Stimulated activated CD4-positive, alpha-beta T cell treated with anti-CD3 and anti-CD28 coated beads, TNF-alpha, amount 100 ng/mL, for 4 hours (primary cell): ENCODE data around the gene CCNT1.
"Not testable (repeated sequence)": the region's sequence is repeated elsewhere in the genome, so short reads cannot be mapped to it uniquely, and the experiment has no call there.

Experiments
- DNase-seq, 3 experiments: peaks; one replicate each; pipeline ENCODE4 v3.0.0-alpha.2; 2020; ENCODE audit warnings: low read depth in 3 of 3

The CCNT1 gene

GRCh38 chr12:48691826-48692487, 24.6 kb downstream of the CCNT1 start:
- DNase-seq = no peak

DNA sequence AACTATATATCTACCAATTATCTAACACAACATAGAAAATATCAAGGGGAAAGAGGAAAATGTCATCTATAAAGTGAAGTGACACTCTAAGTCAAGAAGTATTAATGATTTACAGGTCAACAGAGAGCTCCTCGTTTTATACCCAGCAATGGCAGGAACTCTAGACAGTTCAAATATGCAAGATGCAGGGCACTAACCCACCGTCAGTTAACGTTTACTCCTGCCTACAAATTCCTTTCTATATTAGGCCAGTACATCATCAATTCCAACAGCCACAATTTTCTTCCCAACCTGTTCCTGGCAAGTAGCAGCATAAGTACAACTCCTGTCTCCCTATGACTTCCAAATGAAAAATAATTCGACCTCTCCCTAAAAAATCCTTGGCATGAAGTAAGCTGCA, 25.5 kb downstream of the CCNT1 start:
- no peak for DNase-seq

GRCh38 chr12:48690436-48690835, 26.1 kb downstream of the CCNT1 start:
- DNase-seq = no peak

- no peak for DNase-seq
These were observed 27.7 kb downstream of the CCNT1 start for GRCh38 chr12:48688836-48689235.

GRCh38 chr12:48687592-48687991, 28.9 kb downstream of the CCNT1 start:
- DNase-seq = no peak

- no peak for DNase-seq
These were observed 29.7 kb downstream of the CCNT1 start for GRCh38 chr12:48686615-48687334.

GRCh38 chr12:48686037-48686595, 30.4 kb downstream of the CCNT1 start:
- DNase-seq = no peak

DNA sequence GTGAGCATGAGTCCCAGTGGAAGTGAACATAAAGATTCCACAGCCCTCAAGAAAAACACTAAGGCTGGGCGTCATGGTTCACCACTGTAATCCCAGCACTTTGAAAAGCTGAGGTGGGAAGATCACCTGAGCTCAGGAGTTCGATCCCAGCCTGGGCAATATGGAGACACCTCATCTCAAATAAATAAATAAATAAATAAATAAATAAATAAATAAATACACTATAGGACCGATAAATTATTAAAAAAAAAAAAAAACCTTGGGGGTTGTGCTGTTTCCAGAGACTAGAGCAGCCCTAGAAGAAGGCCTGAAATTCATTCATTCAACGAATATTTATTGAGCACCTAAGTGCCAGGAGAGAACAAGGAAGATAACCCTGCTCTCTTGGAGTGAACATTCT, 33.0 kb downstream of the CCNT1 start:
- no peak for DNase-seq

- DNase-seq = no peak
These were observed 33.6 kb downstream of the CCNT1 start for GRCh38 chr12:48682927-48683326.

DNA sequence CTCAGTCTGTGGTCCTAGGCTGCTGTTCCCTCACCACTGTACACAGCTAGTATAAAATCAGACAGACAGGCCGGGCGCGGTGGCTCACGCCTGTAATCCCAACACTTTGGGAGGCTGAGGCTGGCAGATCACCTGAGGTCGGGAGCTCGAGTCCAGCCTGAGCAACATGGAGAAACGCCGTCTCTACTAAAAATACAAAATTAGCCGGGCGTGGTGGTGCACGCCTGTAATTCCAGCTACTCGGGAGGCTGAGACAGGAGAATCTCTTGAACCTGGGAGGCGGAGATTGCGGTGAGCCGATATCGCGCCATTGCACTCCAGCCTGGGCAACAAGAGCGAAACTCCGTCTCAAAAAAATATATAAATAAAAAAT, 34.0 kb downstream of the CCNT1 start:
- not testable (repeated sequence) for DNase-seq

GRCh38 chr12:48681710-48682532, 34.6 kb downstream of the CCNT1 start, which contains the start of gene KANSL2:
TSS of gene KANSL2 (minus strand) at chr12:48682238. CDS start at chr12:48681632, 606 bp downstream.
- peak; percentile 88 to 96 (median 93) for DNase-seq

- DNase-seq = no peak
These were observed 35.2 kb downstream of the CCNT1 start for GRCh38 chr12:48681399-48681709.

DNA sequence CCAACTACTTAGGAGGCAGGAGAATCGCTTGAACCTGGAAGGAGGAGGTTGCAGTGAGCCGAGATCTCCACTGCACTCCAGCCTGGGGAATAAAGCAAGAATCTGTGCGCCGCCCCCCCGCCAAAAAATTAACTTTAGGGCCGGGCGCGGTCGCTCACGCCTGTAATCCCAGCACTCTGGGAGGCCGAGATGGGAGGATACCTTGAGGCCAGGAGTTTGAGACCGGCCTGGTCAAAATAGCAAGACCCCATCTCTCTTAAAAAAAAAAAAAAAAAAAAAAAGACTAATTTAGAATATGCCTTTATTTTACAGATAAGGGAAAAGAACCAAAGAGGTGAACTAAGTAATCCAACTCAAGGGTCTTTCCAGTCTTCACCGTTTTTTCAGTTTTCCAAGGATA, 35.6 kb downstream of the CCNT1 start:
- DNase-seq = no peak

- no peak for DNase-seq
These were observed 37.8 kb downstream of the CCNT1 start for GRCh38 chr12:48678551-48679185.

DNA sequence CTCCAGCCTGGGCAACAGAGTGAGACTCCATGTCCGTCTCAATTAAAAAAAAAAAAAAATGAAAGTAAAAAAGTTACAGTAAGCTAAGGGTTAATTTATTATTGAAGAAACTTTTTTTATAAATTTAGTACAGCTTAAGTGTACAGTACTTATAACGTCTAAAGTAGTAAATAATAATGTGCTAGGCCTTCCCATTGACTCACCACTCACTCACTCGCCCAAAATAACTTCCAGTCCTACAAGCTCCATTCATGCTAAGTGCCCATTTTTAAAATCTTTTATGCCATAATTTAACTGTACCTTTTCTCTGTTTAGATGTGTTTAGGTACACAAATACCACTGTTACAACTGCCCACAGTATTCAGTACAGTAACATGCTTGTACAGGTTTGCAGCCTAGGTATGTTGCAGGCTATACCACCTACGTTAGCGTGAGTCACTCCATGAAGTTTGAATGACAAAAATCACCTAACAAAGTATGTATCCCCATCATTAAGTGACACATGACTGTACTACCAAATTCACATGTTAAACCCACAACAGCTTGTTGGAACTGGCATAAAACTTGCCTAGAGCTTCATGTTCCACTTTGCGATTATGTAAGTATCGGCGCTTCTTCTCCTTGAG, 45.2 kb downstream of the CCNT1 start:
- DNase-seq = no peak

DNA sequence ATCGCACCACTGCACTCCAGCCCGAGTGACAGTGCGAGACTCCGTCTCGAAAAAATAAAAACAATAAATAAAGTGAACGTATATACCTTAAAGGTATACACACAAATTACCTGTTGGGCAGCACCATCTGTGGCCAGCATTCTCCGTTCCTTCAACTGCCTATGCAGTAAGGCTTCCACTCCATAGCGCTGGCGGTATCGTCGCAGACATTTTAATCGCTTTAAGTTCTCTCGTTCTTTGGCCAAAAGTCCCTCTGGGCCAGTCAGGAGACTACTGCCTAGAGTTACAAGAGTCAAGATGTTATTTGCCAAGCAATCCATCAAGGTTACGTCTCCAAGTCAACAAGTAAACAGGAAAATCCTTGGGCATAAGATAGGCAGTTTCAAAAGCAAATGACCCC, 47.5 kb downstream of the CCNT1 start:
- DNase-seq = no peak

DNA sequence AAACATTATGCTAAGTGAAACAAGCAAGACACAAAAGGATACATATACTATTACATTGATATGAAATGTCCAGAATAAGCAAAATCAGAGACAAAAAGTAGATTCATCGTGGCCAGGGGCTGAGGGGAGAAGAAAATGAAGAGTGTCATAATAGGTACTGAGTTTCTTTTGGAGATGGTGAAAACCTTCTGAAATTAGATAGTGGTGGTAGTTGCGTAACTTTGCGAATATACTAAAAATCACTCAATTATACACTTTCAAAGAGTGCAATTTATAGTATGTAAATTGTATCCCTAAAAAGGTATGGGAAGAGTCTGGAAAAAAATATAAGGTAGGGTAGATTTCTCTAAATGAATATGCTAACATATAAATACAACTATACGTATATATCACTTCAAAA, 56.6 kb downstream of the CCNT1 start:
- DNase-seq = no peak

GRCh38 chr12:48651681-48652080, 64.8 kb downstream of the CCNT1 start:
- no peak for DNase-seq

GRCh38 chr12:48645354-48645753, 71.2 kb downstream of the CCNT1 start:
- not testable (repeated sequence) for DNase-seq

DNA sequence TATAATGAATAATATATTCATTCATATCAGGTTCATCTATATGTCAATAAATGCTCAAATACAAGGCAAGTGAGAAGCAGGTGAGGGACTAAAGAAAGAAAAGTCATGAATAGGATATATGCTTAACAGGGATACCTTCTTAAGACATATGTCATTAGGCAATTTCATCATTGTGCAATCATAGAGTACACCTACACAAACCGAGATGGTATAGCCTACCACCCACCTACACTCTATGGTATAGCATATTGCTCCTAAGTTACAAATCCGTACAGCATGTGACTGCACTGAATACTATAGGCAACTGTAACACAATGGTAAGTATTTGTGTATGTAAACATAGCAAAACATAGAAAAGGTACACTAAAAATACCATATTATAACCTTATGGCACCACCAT, 73.5 kb downstream of the CCNT1 start:
- no peak for DNase-seq

DNA sequence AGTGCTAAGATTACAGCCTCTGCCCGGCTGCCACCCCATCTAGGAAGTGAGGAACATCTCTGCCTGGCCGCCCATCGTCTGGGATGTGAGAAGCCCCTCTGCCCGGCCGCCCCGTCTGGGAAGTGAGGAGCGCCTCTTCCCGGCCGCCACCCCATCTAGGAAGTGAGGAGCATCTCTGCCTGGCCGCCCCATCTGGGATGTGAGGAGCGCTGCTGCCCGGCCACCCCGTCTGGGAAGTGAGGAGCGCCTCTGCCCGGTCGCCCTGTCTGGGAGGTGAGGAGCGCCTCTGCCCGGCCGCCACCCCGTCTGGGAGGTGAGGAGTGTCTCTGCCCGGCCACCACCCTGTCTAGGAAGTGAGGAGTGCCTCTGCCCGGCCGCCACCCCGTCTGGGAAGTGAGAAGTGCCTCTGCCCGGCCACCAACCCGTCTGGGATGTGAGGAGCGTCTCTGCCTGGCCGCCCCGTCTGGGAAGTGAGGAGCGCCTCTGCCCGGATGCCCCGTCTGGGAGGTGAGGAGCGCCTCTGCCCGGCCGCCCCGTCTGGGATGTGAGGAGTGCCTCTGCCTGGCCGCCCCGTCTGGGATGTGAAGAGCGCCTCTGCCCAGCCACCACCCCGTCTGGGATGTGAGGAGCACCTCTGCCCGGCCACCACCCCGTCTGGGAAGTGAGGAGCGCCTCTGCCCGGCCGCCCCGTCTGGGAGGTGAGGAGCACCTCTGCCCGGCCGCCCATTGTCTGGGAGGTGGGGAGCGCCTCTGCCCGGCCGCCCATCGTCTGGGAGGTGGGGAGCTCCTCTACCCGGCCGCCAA, 74.6 kb downstream of the CCNT1 start:
- DNase-seq = not testable (repeated sequence)
